Activated CD4-positive, alpha-beta T cell treated with anti-CD3 and anti-CD28 coated beads, Interleukin-10, Interleukin-2, amounts not matched to agents 100 ng/mL and 50 ng/mL, durations not matched to agents 16 hours and 8 hours (primary cell): ENCODE data around the gene NID2.

Experiments
- DNase-seq: peaks from one replicate; pipeline ENCODE4 v3.0.0-alpha.2; 2020

NID2 gene

DNA sequence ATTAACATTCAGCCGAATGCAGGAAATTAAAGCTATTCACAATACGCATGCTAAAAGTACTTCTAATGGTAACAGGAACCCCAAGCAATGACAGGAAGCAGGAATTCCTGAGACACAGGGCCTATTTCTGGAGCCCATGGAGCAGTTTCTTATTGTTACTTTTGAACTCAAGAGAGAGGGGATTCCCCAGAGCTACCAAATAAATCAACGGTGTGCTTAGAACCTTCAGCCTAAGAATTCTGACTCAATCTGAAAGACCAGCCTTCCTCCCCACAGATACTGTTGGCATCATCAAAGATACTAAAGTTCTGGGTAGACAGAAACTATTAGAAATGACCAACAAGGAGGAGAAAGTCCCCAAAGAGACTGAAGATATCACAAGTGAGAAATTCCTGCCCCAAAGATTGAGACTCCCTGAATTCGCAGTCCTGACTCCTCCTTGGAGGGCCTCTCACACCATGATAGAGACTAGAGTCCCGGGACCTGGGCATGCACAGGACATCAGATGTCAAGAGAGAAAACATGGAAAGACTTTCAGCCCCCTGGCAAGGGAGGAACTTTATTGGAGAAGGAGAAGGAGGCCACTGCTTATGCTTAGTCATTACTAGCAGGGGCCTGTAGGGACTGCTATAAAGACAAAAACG is 46.8 kb downstream of the NID2 start:
- peak; percentile 83 for DNase-seq

DNA sequence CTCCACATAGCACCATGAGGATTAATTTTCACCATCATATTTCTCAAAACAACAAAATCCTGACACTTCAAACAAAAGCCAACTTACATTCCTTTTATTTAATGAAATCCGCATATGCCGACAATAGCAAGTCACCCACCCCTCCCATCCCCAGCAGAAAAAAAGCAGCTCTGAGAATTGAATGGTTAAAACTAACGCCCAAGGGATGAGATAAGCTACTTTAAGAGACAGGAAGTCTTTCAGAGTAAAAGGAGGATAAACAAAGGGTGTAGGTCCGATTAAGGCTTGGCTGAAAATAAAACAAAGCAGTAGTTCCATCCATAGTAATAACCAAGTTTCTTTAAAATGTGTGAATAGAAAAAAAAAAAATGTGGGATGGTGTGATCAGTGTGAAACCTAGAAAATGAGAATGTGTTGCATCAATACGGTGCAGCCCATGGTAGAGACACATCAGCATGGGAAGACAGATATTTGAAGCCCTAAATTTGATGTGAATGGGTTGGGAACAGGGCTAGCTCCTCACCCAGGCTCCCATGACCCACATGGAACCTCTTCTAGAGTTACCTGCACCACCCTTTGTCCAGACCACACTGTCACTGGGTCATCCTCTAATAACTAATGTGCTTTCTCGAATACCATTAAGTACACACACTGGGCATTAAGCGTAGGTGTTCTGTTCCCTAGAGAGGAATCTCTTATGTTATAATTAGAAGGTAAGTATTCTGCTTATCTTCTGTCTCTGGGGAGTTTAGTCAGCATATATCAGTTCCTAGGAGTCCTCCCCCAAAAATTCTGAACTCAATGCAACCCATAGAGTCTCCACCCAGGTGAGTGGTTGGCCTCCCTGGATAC is 47.8 kb downstream of the NID2 start:
- DNase-seq, result peak; percentile 22

- no peak for DNase-seq
These were observed 48.6 kb downstream of the NID2 start for GRCh38 chr14:52020161-52020714.

DNA sequence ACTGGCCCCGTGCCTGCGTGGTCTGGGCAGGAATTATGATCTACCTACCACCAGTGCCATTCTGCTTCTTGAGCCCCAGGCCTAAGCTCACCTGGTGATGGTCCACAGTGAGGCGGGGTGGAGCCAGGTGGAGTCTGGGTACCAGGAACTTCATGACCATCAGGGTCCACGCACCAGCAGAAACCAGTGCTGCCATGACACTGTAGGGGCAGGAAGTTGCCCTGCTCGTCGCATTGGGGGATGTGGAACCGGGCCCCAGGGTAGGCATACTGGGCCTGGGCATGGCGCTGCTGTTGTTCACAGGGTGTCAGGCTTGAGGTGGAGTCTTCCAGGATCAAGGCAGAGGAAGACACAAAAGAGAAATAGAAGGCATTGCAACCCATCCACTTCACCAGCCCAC is 49.9 kb downstream of the NID2 start:
- no peak for DNase-seq

GRCh38 chr14:52018252-52018651 is 50.6 kb downstream of the NID2 start:
- no peak for DNase-seq

DNA sequence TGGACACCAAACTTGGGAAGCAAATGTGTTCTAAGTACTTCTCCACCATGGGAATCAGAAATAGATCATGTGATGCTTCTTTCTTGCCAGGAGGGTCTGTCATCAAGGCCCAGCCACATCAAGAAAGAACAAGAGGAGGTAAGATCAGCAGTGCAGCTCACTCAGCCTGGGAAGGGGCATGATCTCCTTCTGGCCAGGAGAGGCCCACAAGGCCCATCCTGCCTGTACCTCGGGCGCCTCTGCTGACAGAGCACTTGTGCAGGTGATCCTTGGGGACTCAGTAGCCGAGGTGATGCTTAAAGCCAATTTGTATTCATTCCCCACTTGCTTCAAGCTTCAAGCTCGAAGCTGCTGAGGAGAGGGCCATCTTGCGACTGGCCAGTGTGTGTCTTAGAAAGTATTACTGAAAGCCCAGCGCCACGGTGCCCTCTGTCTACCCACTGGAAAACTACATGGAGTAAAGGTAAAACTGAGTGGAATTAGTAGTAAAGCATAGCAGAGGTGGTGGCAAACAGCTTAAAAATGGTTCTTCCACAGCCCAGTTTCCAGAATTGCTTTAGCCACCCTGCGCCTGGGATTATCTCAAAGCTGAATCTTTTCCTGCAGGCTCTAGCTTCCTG is 53.3 kb downstream of the NID2 start:
- DNase-seq, result peak; percentile 12

DNA sequence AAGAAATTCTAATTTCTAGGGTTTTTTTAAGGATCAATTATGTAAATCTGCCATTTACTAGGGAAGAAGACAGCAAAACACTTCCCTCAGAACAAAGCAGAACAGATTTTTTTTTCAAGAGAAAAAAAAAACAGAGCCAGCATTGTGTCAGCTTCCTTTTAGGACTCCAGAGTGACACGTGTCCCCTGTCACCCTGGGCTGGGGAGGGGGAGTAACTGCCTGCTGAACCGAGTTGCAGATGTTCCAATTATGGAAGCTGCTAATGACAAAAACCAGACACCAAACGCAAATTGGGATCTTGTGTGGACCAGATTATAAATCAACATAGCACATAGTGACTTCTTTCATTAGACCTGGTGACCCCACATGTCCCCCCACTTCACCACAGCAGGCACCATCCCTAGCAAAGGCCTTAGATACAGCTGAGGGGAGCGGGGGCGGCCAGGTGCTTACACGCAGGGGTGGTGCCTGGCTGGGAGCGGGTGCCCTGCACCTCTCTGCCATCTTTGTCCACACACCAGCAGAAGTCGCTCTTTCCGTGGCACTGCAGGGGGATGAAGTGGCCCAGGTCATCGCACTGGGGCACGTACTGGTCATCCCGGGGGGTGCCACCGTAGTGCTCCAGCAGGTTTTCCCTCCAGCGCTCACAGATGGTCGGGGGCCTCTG is 54.1 kb downstream of the NID2 start:
- no peak for DNase-seq

DNA sequence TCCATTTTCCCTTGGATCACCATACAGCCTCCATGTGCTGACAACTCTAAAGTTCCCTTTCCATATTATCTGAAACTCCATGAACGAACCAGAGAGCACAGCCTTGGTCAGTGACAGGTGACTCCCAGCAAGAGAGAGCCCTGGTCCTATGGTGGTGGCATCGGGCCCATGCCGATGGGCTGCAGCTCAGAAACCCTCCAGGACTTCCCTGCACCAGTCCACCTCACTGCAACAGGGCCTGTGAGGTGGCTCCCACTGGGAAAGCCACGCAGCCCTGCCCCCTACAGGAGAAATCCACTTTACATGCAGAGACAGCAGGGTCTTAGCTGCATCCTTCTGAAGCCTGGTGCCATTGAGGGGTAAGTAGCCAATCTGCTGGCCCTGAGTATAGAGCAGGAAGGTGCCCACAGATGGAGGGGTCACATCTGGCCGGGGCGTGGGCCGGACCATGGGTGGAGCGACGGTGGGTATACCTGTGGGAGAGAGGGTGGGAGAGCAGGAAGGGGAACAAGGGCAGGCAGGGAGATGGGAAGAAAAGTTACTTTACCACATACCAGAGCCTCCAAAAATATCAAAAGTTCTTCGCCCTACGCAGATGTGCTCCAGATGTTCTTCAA is 54.8 kb downstream of the NID2 start:
- peak; percentile 20 for DNase-seq

DNA sequence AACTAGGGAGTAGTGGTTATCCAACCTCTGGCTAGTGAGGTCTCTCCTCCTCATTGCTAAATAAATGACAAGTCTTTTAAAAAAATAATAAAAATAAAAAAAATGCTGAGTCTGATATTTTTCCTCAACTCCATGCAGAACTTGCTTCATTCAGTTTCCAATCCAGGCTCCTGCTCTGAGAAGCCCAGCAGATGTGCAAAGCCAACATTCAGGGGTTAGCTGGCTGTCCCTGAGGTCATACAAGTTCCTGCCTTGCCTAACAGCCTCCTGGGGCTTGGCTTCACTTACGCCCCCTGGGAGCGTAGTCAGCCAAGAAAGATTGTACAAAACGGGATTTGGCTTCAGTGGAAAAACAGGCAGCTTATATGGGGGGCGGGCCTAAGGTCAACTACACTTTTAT is 56.2 kb downstream of the NID2 start:
- no peak for DNase-seq

GRCh38 chr14:52011523-52011922 is 57.3 kb downstream of the NID2 start:
- no peak for DNase-seq

GRCh38 chr14:52010173-52010693 is 58.6 kb downstream of the NID2 start:
- DNase-seq, result no peak

DNA sequence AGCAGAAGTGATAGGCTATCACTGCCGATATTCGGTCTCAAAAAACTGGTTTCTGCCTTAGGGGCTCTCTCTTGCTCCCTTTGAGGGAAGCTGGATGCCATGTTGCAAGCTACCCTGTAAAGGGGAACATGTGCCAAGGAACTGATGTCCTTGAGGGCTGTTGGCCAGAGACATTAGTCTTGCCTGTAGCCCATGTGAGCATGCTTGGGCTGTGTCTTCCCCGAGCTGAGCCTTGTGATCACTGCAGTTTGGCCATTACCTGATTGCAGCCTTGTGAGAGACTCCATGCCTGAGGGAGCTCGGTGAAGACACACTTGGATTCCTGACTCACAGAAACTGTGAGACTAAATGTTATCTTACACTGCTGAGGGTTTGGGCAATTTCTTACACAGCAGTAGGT is 60.7 kb downstream of the NID2 start:
- no peak for DNase-seq

DNA sequence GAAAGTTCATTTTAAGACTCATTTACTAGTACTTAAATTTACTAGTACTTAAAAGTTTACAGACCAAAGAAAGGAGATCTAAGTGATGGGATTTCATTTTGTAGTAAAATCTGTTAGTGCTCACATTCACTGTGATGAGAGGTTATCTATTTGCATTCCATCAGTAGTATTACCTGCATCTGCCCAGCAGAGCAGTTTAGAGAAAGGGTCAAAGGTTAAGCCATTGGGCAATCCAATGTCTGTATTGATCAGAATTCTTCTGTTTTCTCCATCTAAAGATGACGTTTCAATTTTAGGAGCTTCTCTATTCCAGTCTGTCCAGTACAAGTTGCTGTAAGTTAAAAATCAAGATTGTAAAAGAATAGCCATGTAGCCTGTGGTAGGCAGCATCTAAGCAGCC is 61.2 kb downstream of the NID2 start:
- DNase-seq, result no peak

GRCh38 chr14:52007211-52007610 is 61.6 kb downstream of the NID2 start:
- no peak for DNase-seq

DNA sequence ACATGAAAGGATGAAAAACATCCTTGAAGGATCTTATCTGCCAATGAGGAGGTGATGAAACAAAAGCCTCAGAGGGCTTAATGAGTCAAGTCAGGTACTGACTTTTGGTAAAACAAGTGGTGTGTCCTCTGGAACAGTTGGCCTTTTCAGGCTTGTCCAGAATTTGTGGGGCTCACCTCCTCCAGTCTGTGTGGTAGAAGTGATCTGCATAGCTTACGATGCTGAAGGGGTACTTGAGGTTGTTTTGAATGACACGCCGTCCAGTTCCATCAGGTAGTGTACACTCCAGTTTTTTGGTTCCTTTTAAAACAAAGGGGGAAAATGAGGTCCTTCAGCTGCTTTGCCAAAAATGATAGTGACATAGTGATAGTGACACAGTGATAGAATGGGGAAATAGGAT is 62.5 kb downstream of the NID2 start:
- no peak for DNase-seq

DNA sequence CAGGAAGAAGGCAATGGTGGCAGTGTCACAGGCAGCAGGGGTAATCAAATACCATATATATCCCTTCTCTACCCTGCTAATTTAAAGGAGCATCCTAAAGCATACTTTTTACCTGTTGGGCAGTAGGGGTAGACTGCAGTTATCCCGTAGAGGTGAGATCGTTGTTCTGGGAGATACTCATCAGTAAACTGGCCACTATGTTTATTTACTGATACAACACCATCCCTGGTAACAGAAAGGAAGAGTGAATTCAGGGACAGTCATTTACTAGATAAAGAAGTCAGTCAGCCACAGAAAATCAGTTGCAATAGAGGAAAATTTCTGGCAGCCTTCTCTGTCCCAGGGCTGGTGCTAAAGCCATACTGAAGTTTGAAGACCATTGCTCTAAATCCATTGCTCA is 63.2 kb downstream of the NID2 start:
- DNase-seq, result no peak

DNA sequence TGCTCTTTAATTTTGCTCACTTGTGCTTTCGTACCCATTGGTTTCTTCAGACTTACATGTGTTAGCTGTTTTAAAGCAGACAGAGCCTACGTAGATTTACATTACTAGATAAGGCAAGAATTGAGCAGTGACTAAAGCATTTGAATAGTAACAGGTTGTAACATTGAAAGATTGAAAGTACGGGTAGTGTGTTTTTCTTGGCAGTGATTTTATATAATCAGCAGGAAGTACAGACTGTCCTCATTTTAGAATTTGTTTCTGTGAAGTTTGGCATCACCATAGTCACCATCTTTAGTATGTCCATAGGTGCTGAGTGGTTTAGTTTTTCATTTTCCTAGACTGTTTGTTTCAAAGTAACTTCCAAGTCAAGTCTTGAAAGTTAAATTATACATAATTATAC is 65.5 kb downstream of the NID2 start:
- DNase-seq, result no peak

- DNase-seq, result no peak
These were observed 66.3 kb downstream of the NID2 start for GRCh38 chr14:52002542-52002941.

DNA sequence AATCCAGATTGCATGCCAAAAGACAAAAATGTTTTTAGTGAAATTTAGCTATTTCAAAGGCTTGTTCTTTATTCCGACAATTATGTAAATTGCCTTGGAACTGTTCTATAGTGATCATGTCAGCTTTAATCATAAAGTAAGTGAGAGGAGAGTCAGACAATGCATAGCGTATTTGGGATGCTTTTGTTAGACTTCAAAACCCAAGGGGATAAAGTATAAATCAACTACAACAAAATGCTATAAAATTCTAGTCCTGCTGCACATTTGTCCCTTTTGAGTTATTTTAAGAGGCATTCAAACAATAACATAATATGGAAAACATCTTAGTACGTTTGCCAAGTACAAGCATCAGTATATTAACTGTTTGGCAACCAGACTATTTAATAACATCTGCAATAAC is 68.2 kb downstream of the NID2 start:
- DNase-seq, result no peak

DNA sequence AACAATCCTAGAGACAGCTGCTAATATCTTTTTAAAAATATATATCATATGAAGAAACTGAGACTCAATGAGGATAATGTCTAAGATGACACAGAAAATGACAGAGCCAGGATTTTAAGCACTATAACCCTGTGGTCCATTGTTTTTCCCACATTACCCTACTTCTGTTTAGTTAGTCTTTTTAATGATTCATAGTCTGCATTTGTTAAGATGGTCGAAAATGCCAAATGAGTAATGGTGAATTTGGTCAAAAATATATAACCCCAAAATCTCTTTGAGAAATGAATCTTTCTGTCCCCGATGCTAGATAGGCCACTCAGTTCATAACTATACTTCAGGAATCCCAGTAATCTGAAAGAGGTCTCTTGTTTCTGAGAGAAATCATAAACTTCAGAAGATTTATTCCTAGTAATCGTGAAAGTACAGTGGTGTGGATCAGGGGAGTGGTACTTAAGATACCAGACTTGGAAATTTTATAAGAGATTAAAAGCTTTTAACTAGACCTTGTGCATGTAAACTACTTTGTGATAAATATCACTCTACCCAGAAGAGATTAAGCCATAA is 68.8 kb downstream of the NID2 start:
- no peak for DNase-seq

- DNase-seq, result no peak
These were observed 69.8 kb downstream of the NID2 start for GRCh38 chr14:51999084-51999483.

GRCh38 chr14:51998348-51998747 is 70.5 kb downstream of the NID2 start:
- no peak for DNase-seq
